Smooth muscle cell (in vitro differentiated cells): ENCODE results near the gene MBD5. TPM values are rescaled to one million over a fixed set of nuclear protein-coding genes. Genes with fewer than 3 reads are reported as not detected.

Experiments
- DNase-seq: peaks from one replicate; lab custom pipeline; 2025; ENCODE audit not compliant: unreplicated experiment; lab: John Stamatoyannopoulos, UW
- H2AFZ ChIP-seq: fragments of 200-600 bp; sonication (generic); 2 replicates; pipeline ENCODE4 v1.6.0; 2016; ENCODE audit warnings: antibody characterized with exemption, low read depth, mild to moderate bottlenecking
- H3F3A ChIP-seq: fragments of 200-600 bp; sonication (generic); 2 replicates; pipeline ENCODE4 v1.6.0; 2017; ENCODE audit warnings: antibody characterized with exemption, low read depth
- H3K27ac ChIP-seq: fragments of 200-600 bp; sonication (generic); 2 replicates; pipeline ENCODE4 v1.5.1; 2016; ENCODE audit warnings: low read depth, mild to moderate bottlenecking
- H3K27me3 ChIP-seq: fragments of 200-600 bp; sonication (generic); 2 replicates; pipeline ENCODE4 v1.6.1; 2016; ENCODE audit warnings: low read depth, mild to moderate bottlenecking
- H3K36me3 ChIP-seq: fragments of 200-600 bp; sonication (generic); 2 replicates; pipeline ENCODE4 v1.5.1; 2016; ENCODE audit warnings: low read depth
- H3K4me1 ChIP-seq: fragments of 200-600 bp; sonication (generic); 2 replicates; pipeline ENCODE4 v1.5.1; 2016; ENCODE audit warnings: low read depth
- H3K4me2 ChIP-seq: fragments of 200-600 bp; sonication (generic); 2 replicates; pipeline ENCODE4 v1.6.0; 2016; ENCODE audit warnings: mild to moderate bottlenecking
- H3K4me3 ChIP-seq: fragments of 200-600 bp; sonication (generic); 2 replicates; pipeline ENCODE4 v1.5.1; 2016; ENCODE audit warnings: mild to moderate bottlenecking
- H3K79me2 ChIP-seq: fragments of 200-600 bp; sonication (generic); 2 replicates; pipeline ENCODE4 v1.6.0; 2016; ENCODE audit warnings: low read depth, mild to moderate bottlenecking
- H3K9ac ChIP-seq: fragments of 200-600 bp; sonication (generic); 2 replicates; pipeline ENCODE4 v1.6.0; 2016; ENCODE audit warnings: low read depth
- H3K9me3 ChIP-seq: fragments of 200-600 bp; sonication (generic); replicated peaks from 2 replicates; pipeline ENCODE4 v1.5.1; 2016; ENCODE audit warnings: low read depth
- H4K20me1 ChIP-seq: fragments of 200-600 bp; sonication (generic); 2 replicates; pipeline ENCODE4 v1.6.0; 2016; ENCODE audit warnings: low read depth
- CTCF ChIP-seq: fragments of 200-600 bp; sonication (generic); IDR thresholded peaks from 2 replicates; pipeline ENCODE4 v1.5.1; 2017; ENCODE audit warnings: borderline replicate concordance, mild to moderate bottlenecking, antibody characterized with exemption; ENCODE audit not compliant: insufficient read depth, poor library complexity, severe bottlenecking
- WGBS: methylation state at CpG from one replicate; pipeline ENCODE4 v1.1.7; 2016; ENCODE audit warnings: low lambda C conversion rate; 5-methylcytosine and 5-hydroxymethylcytosine counted together
- polyA plus RNA-seq: library from polyadenylated mRNA; unstranded; fragments of >200 nt; fragmentation: Nextera tagmentation; extraction: Ambion mirVana; gene quantifications from 2 replicates; pipeline ENCODE4 v1.2.1, GENCODE V29; 2016
- total RNA-seq: library from RNA; depleted of rRNA; stranded (reverse); fragments of >200 nt; gene quantifications from 2 replicates; pipeline ENCODE4 v1.2.3, GENCODE V29; 2014

The MBD5 gene
- total and polyA plus RNA-seq, 2 experiments from 2014 or later: 25.7 to 31.2 TPM

DNA sequence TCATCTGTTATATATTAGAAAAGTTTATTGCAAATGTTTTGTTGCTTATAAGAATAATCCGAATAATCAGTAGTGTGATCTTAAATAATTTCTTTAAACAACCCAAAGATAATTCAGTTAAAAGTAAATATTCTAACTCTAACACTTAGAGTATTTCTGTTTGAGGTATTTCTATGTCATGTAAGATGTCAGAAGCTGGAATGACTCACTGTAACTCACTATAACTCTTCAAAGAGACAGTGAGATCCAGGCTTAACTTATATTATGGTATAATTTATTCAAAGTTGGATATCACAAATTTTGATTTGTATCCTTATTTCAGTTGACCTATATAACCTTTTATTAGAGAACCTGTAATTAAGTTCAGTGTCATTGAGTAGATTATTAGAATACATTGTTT is 6.9 kb downstream of the MBD5 start:
- 96% methylated on average over 1 of the region's 1 CpG for WGBS
- peaks cover 67% of the 10 kb centered on the region for H4K20me1 ChIP-seq
- H3K36me3 ChIP-seq: peaks cover 4% of the 10 kb centered on the region
- no peak overlapping the region for H3K4me3 ChIP-seq
- no peak overlapping the region for H2AFZ ChIP-seq
- no peaks in the 10 kb centered on the region for H3F3A ChIP-seq
- H3K79me2 ChIP-seq: peaks cover 96% of the 10 kb centered on the region
- DNase-seq: no peak
- H3K9me3 ChIP-seq: no peaks in the 10 kb centered on the region
- peaks cover 16% of the 10 kb centered on the region for H3K4me1 ChIP-seq
- H3K27me3 ChIP-seq: no peaks in the 10 kb centered on the region
- peak overlapping the region; percentile 27 for H3K27ac ChIP-seq
- no peak overlapping the region for H3K9ac ChIP-seq
- no peak overlapping the region for H3K4me2 ChIP-seq
- TF ChIP-seq CTCF: no peak

DNA sequence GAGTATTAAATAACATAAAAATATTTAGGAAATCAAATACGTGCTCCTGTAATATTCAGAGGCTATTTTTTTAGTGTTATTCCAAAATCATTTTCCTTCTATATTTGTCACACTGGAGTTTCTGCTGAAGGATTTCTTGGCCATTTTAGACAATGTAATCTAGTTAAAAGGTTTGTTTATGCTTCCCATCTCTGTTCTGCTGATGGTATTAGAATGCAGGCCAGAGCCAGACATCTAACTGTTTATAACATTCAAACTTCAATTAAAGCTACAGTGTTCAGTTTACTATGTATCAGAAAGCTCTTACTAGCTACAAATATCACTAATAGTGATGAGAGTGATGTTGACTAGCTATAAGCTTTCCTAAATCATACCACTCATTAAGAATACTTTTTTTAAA is 7.9 kb downstream of the MBD5 start:
- Histone ChIP-seq H3K27me3 (no peaks in the 10 kb centered on the region), H3K4me1 (peaks cover 7% of the 10 kb centered on the region), H2AFZ (no peak overlapping the region), H3K9me3 (no peaks in the 10 kb centered on the region), H3K79me2 (peaks cover 96% of the 10 kb centered on the region), H3K27ac (no peak overlapping the region), H3F3A (no peaks in the 10 kb centered on the region), H3K4me2 (no peak overlapping the region), H3K4me3 (no peak overlapping the region), H3K9ac (no peak overlapping the region), H4K20me1 (peaks cover 73% of the 10 kb centered on the region), H3K36me3 (peaks cover 4% of the 10 kb centered on the region)
- 95% methylated on average over 1 of the region's 1 CpG for WGBS
- no peak for DNase-seq
- no peak for TF ChIP-seq CTCF

- Histone ChIP-seq H3K79me2 (peaks cover 94% of the 10 kb centered on the region), H3K27ac (no peak overlapping the region)
Measured at GRCh38 chr2:148031152-148031551, 10.3 kb downstream of the MBD5 start.

More at GRCh38 chr2:148031152-148031551, 10.3 kb downstream of the MBD5 start:
- Histone ChIP-seq H3K4me2 (no peak overlapping the region), H3K4me3 (no peak overlapping the region), H4K20me1 (peaks cover 85% of the 10 kb centered on the region), H3K4me1 (peaks cover 7% of the 10 kb centered on the region), H3K9me3 (no peaks in the 10 kb centered on the region), H3K9ac (no peak overlapping the region), H3K27me3 (no peaks in the 10 kb centered on the region), H3K36me3 (no peaks in the 10 kb centered on the region), H2AFZ (no peak overlapping the region), H3F3A (no peaks in the 10 kb centered on the region)
- DNase-seq: no peak
- no peak for TF ChIP-seq CTCF
